Measurements from ENCODE around the gene CD74.

DNA sequence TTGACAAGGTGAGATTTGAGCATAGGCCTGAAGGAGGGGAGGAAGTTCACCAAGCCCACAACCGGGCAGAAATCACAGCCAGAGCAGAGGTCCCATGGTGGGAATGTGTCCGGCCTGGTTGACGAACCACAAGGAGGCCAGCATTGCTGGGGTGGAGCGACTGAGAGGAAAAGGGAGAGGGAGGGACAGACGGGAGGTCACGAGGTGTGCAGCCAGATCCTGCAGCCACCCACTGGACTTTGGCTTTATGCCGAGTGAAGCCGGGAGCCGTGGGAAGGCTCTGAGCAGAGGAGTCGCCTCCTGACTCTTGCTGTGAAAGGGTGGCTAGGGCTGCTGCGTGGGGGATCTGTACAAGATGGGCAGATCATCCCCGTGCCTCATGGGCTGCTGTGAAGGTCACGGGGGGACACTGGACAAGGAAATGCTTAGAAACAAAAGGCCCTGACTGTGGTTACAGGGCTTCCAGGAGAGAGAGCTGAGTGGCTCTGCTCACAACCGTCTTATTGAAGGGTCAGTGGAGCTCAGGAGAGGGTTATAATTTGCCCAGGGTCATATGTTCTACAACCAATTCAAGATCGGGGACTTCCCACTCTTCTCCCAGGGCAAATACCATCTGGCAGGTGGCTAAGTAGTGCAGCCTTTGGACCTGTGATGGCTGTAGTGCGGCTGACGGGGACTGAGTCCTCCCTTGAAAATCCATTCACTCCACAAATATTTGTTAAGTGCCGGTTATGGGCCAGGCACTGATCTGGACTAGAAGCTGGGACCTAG lies 15.6 kb upstream of the CD74 start:
- TF ChIP-seq POLR2AphosphoS5 (IDR thresholded peaks at IDR 0.05) (no peak), POLR2A (IDR thresholded peaks at IDR 0.05) (no peak)
- TF ChIP-seq, protein P1, sequence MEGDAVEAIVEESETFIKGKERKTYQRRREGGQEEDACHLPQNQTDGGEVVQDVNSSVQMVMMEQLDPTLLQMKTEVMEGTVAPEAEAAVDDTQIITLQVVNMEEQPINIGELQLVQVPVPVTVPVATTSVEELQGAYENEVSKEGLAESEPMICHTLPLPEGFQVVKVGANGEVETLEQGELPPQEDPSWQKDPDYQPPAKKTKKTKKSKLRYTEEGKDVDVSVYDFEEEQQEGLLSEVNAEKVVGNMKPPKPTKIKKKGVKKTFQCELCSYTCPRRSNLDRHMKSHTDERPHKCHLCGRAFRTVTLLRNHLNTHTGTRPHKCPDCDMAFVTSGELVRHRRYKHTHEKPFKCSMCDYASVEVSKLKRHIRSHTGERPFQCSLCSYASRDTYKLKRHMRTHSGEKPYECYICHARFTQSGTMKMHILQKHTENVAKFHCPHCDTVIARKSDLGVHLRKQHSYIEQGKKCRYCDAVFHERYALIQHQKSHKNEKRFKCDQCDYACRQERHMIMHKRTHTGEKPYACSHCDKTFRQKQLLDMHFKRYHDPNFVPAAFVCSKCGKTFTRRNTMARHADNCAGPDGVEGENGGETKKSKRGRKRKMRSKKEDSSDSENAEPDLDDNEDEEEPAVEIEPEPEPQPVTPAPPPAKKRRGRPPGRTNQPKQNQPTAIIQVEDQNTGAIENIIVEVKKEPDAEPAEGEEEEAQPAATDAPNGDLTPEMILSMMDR (IDR thresholded peaks at IDR 0.05): no peak

All from prostate gland (tissue), 2 donors.